GM21381 (cell line): ENCODE measurements around the gene SPPL3.
"Not testable (repeated sequence)": the region's sequence is repeated elsewhere in the genome, so short reads cannot be mapped to it uniquely, and the experiment has no call there.

ENCODE experiments used
- ATAC-seq: cut with Tn5 transposase; IDR thresholded peaks from one replicate; pipeline ENCODE4 v1.9.1; 2021; ENCODE audit warnings: mild to moderate bottlenecking, moderate library complexity; ENCODE audit not compliant: unreplicated experiment

Gene SPPL3

DNA sequence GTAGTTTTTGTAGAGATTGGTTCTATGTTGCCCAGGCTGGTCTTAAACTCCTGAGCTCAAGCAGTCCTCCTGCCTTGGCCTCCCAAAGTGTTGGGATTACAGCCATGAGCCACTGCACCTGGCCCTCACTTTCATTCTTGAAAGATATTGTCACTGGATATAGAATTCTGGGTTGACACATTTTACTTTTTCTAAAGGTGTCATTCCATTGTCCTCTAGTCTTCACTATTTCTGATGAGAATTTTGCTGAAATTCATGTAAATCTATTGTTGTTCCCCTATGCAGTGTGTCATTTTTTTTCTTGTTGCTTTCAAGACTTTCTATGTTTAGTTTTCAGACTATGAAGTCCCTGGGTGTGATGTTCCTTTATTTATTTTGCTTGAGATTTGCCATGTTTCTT, 149.4 kb downstream of the SPPL3 start:
- no peak for ATAC-seq

DNA sequence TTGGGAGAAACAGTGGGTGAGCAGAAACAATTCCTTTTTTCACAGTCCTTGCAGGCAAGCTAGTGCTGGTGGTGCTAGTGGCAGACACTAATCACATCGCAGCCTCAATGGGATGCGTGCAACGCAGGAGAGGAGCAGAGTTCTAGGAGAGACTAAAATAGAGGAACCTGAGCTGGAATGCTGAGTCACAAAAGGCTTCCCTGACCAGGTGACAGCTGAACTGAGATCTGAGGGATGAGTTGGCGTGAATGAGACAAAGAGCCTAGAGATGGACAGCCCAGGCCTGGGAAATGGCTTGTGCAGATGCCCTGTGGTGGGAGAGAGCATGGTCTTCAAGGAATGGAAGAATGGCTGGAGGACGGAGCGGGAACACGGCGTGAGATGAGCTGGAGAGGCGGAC, 152.8 kb downstream of the SPPL3 start:
- ATAC-seq, result no peak

DNA sequence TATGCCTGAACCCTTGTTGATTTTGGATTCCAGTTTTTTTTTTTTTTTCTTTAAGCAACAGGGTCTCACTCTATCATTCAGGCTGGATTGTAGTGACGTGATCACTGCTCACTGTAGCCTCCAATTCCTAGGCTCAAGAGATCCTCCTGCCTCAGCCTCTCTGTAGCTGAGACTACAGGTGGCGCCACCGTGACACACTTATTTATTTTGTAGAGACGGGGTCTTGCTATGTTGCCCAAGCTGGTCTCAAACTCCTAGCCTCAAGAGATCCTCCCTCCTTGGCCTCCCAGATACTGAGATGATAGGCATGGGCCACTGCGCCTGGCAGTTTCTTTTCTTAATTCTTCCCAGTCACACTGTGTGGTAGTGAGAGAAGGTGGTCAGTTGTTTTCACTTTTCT, 153.4 kb downstream of the SPPL3 start:
- no peak for ATAC-seq

DNA sequence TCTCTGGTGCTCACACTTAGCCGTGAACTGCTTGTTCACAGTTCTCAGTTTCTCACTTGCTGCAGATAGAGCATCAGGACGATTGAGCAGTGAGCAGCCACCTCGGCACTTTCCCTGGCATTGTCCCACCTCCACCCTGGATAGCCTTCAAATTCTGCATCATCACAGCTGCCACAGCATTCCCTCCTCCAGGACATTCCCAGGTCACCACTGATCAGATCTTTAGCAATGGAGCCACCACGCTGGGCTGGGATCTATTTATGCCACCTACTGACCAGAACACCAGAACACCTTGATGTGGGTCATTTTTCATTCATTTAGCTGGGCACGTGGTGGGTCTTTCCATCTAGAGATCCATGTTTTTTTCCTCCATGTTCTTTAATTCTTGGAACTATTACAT, 154.9 kb downstream of the SPPL3 start:
- no peak for ATAC-seq

DNA sequence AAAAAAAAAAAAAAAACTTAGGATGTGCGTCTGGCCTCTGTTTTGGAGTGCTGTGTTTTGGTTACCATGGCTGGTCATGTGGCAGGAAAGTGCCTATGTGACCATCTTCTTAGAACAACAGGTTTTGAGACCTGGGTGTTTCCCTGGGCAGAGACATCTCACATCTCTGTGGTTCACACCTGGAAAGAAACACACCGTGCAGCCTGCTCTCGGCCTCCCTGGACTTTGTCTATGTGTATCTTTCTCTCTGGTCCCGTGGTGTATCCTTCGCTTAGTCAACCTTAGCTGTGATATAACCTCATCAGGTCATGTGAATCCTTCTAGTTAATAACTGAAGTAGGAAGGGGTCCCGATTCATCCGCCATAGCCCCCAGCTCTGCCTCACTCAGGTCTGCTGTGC, 155.9 kb downstream of the SPPL3 start:
- no peak for ATAC-seq

DNA sequence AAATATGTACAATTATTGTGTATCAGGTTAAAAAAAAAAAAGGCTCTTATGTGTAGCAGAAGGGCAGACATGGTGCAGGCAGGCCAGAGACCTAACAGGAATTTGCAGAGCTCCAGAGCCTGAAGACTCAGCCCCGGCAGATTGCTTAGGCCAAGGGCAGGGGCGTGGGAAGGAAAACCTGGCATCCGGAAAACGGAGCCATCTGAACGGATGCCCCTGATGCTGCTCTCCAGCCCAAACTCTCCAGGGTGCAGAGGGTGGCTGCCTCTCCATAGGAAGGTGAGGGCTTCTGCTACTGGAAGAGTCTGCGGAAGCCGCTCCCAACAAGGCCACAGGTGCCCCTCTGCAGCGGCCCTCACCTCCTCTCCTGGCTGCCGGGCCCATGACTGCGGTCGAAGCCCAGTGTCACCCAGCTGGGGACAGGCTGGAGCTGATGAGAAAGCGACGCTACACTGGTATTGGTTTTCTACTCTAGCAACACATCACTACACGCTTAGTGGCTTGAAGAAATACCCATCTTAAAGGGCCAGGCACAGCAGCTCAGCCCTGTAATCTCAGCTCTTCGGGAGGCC, 159.2 kb downstream of the SPPL3 start:
- no peak for ATAC-seq

DNA sequence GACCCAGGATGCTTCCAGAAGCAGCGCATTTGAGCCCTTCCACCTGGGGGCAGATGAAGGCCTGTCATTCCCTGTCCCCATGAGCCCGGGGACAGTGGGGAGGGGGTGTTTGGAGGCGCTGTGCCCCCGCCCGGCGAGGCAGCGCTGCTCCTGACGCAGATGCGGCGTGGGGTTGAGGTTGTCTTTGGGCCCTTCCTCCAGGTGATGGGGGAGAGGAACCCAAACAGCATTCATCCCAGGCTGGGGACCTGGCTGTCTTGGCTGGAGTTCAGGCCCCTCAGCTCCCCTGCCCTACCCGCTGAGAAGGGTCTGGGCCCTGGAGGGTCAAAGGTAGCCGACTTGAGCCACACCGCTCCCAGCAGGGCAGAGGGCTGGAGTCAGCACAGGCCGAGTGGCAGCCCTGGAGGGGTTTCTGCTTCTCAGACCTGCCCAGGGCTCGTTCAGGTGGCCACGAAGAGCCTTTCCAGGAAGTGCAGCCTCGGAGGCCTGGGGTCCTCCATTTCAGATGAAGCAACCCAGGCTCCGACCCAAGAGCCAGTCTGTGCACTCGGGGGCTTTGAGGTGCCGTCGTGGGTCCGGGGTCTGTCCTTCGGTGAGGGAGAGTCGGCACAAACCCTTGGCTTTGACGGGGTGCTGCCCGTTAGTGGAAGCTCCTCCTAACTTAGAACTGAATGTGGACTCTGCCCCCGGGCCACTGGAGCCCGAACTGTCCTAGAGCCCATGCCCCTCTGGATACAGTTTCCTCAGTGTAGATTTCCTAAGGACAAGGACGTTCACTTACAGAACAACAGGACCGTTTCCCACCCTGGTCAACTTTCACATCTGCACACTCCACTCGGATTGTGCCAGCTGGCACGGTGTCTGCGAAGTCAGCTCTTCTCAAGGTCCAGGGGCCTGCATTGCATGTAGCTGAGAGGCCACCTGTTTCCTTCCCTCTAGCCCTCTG, 162.4 kb downstream of the SPPL3 start:
- ATAC-seq, result no peak

DNA sequence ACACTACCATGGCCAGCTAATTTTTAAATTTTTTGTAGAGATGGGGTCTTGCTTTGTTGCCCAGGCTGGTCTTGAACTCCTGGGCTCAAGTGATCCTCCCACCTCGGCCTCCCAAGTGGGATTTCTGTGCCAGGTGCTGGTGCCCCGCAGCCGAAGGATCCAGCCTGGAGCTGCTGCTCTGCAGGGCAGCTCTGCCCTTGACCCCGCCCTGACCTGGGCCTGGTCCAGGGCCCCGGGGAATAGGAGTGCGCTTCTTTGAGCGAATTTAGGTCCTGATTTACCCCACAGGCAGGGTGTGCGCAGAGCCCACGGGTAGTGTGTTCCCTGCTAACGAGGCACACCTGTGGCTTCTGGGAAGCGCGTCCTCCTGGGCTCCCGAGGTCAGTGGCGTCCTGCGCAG, 163.3 kb downstream of the SPPL3 start:
- no peak for ATAC-seq

DNA sequence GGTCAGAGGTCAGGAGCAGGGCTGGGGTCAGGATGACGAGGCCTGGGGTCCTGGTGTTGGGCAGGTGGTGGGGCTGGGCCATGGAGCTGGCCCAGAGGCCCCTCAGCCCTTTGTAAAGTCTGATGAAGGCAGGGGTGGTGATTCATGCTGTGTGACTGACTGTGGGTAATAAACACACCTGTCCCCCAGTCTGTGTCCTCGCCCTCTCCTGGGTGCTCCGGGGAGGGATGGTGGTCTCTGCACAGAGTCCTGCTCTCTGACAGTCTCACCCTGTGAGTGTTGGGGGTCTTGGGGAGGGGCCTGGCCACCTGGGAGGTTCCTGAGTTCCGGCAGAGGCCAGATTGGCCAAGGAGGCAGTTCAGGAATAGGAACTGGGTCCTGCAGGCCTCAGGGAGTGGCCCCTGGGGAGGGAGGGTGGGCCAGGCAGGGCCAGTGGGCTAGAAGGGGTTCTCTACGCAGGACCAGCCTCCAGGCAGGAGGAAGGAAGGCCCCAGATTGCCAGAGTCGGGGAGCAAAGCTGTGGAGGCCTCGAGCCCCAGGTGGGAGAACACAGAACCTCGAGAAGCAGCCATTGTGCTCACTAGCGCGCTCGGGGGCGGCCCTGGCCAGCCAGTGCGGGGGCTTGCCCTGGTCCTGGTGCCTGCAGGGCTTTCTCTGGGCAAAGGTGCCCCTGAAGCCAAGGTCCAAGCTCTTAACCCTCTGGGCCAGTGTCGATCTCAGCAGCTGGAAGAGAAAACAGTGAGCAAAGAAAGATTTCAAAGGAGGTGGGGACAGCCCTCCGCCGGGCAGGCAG, 164.1 kb downstream of the SPPL3 start:
- ATAC-seq, result no peak

DNA sequence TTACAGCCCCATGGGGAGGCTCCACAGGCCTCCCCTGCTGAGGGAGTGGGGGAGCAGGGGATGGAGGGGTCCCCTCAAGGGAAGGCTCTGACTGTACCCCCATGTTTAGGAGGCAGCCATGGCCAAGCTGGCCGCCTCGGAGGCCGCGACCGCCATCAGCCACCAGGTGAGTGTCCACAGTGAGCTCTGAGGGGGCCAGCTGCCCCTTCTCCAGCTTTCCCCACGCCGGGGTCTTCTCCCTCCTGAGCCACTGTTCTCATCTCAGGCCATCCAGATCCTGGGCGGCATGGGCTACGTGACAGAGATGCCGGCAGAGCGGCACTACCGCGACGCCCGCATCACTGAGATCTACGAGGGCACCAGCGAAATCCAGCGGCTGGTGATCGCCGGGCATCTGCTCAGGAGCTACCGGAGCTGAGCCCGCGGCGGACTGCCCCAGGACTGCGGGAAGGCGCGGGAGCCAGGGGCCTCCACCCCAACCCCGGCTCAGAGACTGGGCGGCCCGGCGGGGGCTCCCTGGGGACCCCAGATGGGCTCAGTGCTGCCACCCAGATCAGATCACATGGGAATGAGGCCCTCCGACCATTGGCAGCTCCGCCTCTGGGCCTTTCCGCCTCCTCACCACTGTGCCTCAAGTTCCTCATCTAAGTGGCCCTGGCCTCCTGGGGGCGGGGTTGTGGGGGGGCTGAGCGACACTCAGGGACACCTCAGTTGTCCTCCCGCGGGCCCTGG, 165.0 kb downstream of the SPPL3 start:
- ATAC-seq, result no peak

DNA sequence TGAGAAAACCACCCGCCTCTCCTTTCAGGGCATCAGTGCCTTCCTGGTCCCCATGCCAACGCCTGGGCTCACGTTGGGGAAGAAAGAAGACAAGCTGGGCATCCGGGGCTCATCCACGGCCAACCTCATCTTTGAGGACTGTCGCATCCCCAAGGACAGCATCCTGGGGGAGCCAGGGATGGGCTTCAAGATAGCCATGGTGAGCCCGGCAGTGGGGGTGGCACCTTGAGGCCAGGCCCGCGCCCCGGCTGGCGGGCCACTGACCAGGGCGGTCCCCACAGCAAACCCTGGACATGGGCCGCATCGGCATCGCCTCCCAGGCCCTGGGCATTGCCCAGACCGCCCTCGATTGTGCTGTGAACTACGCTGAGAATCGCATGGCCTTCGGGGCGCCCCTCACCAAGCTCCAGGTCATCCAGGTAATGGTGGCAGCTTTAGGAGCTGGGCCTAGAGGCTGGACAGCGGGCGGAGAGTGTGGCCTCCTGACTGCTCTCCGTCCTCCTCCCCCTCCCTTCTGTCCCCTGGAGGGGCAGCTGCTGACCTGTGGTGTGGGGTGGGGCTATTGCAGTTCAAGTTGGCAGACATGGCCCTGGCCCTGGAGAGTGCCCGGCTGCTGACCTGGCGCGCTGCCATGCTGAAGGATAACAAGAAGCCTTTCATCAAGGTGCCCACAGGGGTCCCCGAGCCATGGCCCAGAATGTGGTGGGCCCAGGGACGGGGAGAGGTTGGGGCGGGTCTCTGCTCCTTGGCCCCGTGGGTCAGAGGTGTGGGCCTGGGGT, 165.7 kb downstream of the SPPL3 start:
- no peak for ATAC-seq

DNA sequence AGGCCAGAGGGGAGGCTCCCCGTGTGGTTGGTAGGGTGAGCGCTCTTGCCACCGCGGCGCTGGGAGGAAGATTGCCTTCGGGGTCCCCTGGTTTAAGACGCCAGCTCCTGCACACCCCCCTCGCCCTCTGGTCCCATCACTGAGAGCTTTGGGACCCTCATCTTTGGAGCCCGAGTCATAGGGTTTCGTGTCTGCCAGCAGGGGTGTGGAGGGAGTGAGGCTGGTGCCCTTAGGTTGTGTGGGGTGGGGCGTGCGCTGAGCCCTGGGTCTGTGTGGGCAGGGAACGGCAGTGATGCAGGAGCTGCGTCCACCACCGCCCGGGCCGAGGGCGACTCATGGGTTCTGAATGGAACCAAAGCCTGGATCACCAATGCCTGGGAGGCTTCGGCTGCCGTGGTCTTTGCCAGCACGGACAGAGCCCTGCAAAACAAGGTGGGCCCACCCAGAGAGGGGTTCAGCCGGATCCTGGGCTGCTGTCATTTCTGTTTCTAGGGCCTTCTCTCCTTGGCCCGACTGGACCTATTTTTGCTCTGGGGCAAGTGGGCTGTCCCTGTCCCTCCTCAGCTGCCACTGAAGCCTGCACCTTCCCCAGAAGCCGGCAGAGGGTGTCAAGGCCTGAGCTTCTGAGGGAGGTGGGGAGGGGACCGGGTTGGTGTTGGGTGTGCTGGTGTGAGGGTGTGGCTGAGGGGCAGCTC, 166.5 kb downstream of the SPPL3 start:
- ATAC-seq, result no peak

DNA sequence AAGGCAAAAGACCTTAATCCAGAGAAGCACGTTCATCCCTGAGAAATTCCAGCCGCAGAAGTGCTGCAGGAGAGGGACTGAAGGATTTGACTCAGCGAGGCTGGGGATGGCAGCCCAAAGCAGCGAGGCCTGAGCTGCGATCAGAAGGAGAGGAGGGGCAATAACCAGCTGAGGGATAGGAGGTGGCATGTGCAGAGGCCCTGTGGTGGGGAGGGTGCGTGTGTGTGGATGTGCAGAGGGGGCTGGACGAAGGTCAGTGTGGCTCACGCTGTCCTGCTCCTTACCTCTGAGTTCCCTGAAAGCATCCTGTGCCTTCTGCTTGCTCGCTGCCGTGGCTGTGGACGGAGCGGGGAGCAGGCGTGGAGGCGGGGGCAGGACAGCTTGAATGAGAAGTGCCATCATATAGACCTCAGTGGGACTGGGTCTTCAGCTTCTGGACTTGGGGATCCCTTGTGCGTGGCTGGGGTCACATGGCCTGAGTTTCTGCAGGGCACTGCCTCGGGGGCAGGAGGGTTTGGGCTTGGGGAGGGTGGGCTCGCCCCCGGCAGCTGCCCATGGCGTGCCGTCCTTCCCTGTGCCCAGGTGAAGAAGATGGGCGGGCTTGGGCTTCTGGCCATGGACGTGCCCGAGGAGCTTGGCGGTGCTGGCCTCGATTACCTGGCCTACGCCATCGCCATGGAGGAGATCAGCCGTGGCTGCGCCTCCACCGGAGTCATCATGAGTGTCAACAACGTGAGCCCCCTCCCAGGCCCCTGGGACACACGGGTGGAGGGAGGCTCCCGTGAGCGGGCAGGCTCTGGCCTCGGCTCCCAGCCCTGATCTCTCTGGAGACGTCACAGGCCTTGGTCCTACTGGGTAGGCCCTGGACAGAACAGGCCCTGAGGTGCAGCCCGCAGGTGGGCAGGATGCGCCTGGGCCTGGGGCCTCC, 167.5 kb downstream of the SPPL3 start:
- no peak for ATAC-seq

DNA sequence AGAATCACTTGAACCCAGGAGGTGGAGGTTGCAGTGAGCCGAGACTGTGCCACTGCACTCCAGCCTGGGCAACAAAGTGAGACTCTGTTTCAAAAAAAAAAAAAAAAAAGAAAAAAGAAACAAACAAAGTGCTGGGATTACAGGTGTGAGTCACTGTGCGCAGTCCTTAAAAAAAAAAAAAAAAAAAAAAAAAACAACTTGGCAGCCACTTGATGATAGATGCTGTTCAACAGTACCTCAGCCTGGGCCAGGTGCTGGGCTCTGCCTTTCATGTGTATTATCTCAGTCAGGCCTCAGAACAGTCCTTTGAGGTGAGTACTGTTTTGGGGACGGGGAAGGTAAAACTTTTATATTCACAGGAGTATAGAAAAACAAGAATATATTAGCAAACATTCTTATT, 169.0 kb downstream of the SPPL3 start:
- no peak for ATAC-seq

DNA sequence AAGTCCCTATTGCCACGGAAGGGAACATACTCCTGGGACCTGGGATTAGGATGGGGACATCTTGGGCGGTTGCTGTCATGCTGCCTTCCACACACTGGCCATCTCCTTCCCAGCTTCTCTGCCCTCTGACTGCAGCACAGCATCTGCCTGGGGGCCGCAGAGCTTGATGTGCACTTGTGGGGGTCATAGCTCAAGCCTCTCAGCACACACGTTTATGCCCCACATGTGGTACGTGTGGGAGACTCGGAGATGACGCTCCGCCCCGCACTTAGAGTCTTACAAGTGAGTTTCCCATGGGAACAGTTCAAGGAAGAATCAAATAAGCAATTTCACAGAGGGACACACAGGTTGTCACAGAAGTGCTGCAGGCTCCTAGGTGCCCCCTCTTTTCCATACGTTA, 169.9 kb downstream of the SPPL3 start:
- ATAC-seq, result no peak

DNA sequence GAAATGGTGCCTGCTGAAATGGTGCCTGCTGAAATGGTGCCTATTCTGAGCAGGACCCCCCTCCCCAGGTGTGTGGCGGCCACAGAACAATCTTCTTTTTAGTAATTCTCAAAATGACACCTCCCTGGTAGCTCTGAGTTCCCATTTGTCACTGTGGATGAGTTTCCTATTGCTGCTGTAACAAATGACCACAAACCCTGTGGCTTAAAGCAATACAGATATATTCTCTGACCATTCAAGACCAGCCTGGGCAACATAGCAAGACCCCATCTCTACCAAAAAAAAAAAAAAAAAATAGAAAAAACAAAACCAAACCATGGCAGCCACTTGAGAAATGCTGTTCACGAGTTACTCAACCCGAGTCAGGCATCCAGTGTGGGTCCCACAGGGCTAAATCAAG, 170.6 kb downstream of the SPPL3 start:
- no peak for ATAC-seq

DNA sequence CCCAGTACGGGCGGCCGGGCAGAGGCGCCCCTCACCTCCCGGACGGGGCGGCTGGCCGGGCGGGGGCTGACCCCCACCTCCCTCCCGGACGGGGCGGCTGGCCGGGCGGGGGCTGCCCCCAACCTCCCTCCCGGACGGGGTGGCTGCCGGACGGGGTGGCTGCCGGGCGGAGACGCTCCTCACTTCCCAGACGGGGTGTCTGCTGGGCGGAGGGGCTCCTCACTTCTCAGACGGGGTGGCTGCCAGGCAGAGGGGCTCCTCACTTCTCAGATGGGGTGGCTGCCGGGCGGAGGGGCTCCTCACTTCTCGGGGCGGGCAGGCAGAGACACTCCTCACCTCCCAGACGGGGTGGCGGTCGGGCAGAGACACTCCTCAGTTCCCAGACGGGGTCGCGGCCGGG, 172.0 kb downstream of the SPPL3 start:
- not testable (repeated sequence) for ATAC-seq

DNA sequence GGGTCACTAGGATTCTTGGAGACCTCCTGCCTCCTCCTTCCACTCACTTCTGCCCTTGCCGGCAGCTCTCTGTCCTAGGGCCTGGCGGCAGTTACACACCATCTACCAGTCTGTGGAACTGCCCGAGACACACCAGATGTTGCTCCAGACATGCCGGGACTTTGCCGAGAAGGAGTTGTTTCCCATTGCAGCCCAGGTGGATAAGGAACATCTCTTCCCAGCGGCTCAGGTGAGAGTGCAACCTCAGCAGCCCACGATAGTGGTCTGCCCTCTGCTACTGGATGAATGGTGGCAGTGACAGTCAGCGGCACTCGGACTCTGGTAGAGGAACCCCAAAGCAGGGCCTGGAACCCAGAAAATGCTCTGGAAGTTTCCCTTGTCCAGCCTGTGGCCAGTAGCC, 177.2 kb downstream of the SPPL3 start:
- no peak for ATAC-seq

DNA sequence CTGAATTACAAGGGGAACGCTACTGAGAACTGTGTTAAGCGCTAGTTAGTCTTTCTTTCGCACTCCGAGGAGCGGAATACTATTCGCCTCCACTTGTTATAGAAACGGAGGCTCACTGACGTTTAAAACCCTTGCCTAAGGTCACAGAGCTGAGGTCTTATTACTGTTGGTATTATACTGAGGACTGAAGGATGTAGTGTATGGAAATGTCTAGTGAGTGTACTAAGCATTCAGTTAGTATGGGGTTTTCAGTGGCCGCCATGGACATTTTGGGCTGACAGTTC, 177.7 kb downstream of the SPPL3 start:
- ATAC-seq, result no peak
